OCI-LY3 (cell line): ENCODE measurements around the gene ARHGAP12.

ENCODE experiments used
- H2AFZ ChIP-seq: fragments of 200-600, 300-600 bp; shearing (Covaris generic); 2 replicates; pipeline ENCODE4 v1.6.0; 2014; ENCODE audit warnings: antibody characterized with exemption, low read depth, low read length
- H3K27ac ChIP-seq: fragments of 200-600, 300-600 bp; sonication (generic); 2 replicates; pipeline ENCODE4 v1.5.1; 2014; ENCODE audit warnings: mild to moderate bottlenecking, low read length, moderate library complexity, mixed read lengths
- H3K27me3 ChIP-seq: fragments of 200-600, 300-600 bp; sonication (generic); 2 replicates; pipeline ENCODE4 v1.6.1; 2014; ENCODE audit warnings: low read depth, low read length, mixed read lengths
- H3K36me3 ChIP-seq: fragments of 200-600, 300-600 bp; sonication (generic); replicated peaks from 2 replicates; pipeline ENCODE3; 2014; ENCODE audit warnings: low read depth, low read length, mixed read lengths
- H3K4me1 ChIP-seq: fragments of 300-600, 200-600 bp; sonication (generic); 2 replicates; pipeline ENCODE4 v1.6.1; 2014; ENCODE audit warnings: low read length, mixed read lengths
- H3K4me2 ChIP-seq: fragments of 200-600, 300-600 bp; sonication (generic); 2 replicates; pipeline ENCODE4 v1.6.1; 2014; ENCODE audit warnings: low read length, mixed read lengths
- H3K4me3 ChIP-seq: fragments of 300-600, 200-600 bp; sonication (generic); 2 replicates; pipeline ENCODE4 v1.5.1; 2014; ENCODE audit warnings: antibody characterized with exemption, mild to moderate bottlenecking, low read length, moderate library complexity
- H3K79me2 ChIP-seq: fragments of 300-600, 200-600 bp; shearing (Covaris generic); 2 replicates; pipeline ENCODE4 v1.6.1; 2014; ENCODE audit warnings: mild to moderate bottlenecking, low read length, mixed read lengths
- H3K9ac ChIP-seq: fragments of 300-600, 200-600 bp; shearing (Covaris generic); 2 replicates; pipeline ENCODE4 v1.6.0; 2014; ENCODE audit warnings: mild to moderate bottlenecking, low read length, moderate library complexity
- H3K9me3 ChIP-seq: fragments of 200-600, 300-600 bp; shearing (Covaris generic); 2 replicates; pipeline ENCODE4 v1.6.1; 2014; ENCODE audit warnings: low read length, mixed read lengths; ENCODE audit not compliant: insufficient read depth
- H4K20me1 ChIP-seq: fragments of 200-600, 300-600 bp; sonication (generic); 2 replicates; pipeline ENCODE4 v1.6.1; 2016; ENCODE audit warnings: low read length, mixed read lengths; ENCODE audit not compliant: insufficient read depth
- EZH2phosphoT487 ChIP-seq: fragments of 200-600 bp; shearing (Covaris generic); IDR thresholded peaks from 2 replicates; pipeline ENCODE4 v1.6.1; 2018; ENCODE audit warnings: antibody characterized with exemption, mixed run types, low read depth
- TF ChIP-seq, protein P1 (sequence below): fragments of 200-600, 300-600 bp; sonication (generic); IDR thresholded peaks from 2 replicates; pipeline ENCODE4 v1.5.1; 2014; ENCODE audit warnings: antibody characterized with exemption, low read length, low read depth

The ARHGAP12 gene

DNA sequence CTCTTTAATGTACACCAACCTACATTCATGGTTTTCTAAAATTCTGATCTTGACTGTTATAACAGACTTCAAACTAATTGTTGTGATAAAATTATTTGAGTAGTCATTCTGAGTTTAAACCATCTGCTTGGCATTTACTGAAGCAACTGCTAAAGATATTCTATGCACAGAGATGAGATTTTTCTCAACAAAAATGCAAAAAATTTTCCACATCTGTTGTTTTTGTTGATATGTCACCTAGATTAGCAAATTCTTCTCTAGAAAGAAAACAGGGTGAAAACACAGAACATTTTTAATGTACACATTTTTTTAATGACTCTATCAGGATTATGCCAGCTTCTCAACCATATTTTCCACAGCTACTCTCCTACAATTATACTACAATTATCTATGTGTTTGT lies 42.7 kb downstream of the ARHGAP12 start:
- no peaks in the 10 kb centered on the region for H3K27me3 ChIP-seq
- H3K36me3 ChIP-seq = no peaks in the 10 kb centered on the region
- H3K27ac ChIP-seq = no peak overlapping the region
- H3K79me2 ChIP-seq = no peaks in the 10 kb centered on the region
- H3K9me3 ChIP-seq = no peaks in the 10 kb centered on the region
- TF ChIP-seq, protein P1, sequence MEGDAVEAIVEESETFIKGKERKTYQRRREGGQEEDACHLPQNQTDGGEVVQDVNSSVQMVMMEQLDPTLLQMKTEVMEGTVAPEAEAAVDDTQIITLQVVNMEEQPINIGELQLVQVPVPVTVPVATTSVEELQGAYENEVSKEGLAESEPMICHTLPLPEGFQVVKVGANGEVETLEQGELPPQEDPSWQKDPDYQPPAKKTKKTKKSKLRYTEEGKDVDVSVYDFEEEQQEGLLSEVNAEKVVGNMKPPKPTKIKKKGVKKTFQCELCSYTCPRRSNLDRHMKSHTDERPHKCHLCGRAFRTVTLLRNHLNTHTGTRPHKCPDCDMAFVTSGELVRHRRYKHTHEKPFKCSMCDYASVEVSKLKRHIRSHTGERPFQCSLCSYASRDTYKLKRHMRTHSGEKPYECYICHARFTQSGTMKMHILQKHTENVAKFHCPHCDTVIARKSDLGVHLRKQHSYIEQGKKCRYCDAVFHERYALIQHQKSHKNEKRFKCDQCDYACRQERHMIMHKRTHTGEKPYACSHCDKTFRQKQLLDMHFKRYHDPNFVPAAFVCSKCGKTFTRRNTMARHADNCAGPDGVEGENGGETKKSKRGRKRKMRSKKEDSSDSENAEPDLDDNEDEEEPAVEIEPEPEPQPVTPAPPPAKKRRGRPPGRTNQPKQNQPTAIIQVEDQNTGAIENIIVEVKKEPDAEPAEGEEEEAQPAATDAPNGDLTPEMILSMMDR = no peak
- TF ChIP-seq EZH2phosphoT487 = no peak
- H4K20me1 ChIP-seq = no peaks in the 10 kb centered on the region
- H3K4me2 ChIP-seq = no peak overlapping the region
- H3K9ac ChIP-seq = no peak overlapping the region
- no peaks in the 10 kb centered on the region for H3K4me1 ChIP-seq
- no peak overlapping the region for H2AFZ ChIP-seq
- no peak overlapping the region for H3K4me3 ChIP-seq

DNA sequence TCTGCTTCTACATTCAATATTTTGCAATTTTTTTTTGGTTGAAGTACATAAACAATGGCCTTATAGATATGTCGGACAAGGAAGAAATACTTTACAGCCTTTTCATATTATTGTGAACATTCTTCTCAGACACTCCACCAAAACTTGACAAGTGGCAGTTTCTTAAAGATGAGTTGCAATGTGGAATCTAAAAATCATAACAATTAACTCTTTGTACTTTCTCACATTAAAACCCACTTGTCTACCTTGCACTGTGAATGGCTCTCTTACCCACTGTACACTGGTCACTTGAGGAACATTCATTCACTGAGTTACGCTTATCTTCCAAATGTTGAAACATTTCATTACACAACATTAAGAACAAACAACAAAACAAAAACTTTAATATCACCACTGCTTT lies 44.2 kb downstream of the ARHGAP12 start:
- Histone ChIP-seq H3K9ac (no peak overlapping the region), H3K9me3 (no peaks in the 10 kb centered on the region), H3K4me1 (no peaks in the 10 kb centered on the region), H2AFZ (no peak overlapping the region), H3K79me2 (no peaks in the 10 kb centered on the region), H3K4me2 (no peak overlapping the region), H3K4me3 (no peak overlapping the region), H3K36me3 (no peaks in the 10 kb centered on the region), H4K20me1 (no peaks in the 10 kb centered on the region), H3K27me3 (no peaks in the 10 kb centered on the region), H3K27ac (no peak overlapping the region)
- TF ChIP-seq, protein P1 = no peak
- no peak for TF ChIP-seq EZH2phosphoT487

DNA sequence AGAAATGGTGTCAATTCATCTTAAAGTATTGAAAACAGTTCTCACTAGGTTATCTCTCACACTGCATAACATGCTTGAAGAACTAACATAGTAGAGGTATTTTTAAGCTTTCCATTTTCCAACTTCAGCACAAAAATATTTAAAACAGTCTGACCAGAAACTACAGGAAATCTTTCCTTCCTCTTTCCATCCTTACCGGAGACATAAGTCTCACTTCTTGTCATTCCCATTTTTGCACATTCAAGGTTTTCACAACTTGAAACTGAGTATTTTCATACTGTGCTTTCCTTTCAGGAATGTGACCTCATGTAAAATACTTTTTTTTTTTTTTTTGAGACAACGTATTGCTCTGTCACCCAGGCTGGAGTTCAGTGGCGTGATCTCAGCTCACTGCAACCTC lies 45.2 kb downstream of the ARHGAP12 start:
- no peaks in the 10 kb centered on the region for H3K4me1 ChIP-seq
- H4K20me1 ChIP-seq = no peaks in the 10 kb centered on the region
- H3K4me3 ChIP-seq = no peak overlapping the region
- H3K4me2 ChIP-seq = no peak overlapping the region
- H3K27ac ChIP-seq = no peak overlapping the region
- H3K79me2 ChIP-seq = no peaks in the 10 kb centered on the region
- TF ChIP-seq, protein P1 = no peak
- TF ChIP-seq EZH2phosphoT487 = no peak
- H3K36me3 ChIP-seq = no peaks in the 10 kb centered on the region
- no peaks in the 10 kb centered on the region for H3K27me3 ChIP-seq
- no peak overlapping the region for H3K9ac ChIP-seq
- H2AFZ ChIP-seq = no peak overlapping the region
- no peaks in the 10 kb centered on the region for H3K9me3 ChIP-seq

DNA sequence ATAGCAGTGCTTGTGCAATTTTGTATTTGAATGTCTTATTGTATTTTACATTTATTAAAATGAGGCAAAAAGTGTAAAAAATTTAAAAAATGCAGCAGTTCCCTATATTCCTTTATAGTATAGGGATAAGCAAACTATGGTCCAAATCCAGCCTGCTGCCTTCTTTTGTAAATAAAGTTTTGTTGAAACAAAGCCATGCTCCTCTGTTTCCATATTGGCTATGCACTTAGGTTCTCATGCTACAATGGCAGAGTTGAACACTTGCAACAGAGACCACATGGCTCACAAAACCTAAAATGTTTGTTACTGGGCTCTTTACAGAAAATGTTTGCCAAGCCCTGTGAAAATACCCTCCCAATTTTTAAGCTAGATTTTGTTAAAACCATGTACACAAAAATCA lies 50.1 kb downstream of the ARHGAP12 start:
- no peak overlapping the region for H2AFZ ChIP-seq
- H4K20me1 ChIP-seq = no peaks in the 10 kb centered on the region
- no peaks in the 10 kb centered on the region for H3K27me3 ChIP-seq
- no peaks in the 10 kb centered on the region for H3K9me3 ChIP-seq
- no peak overlapping the region for H3K27ac ChIP-seq
- no peak overlapping the region for H3K4me2 ChIP-seq
- no peak for TF ChIP-seq EZH2phosphoT487
- TF ChIP-seq, protein P1 = no peak
- H3K4me1 ChIP-seq = peaks cover 16% of the 10 kb centered on the region
- H3K36me3 ChIP-seq = no peaks in the 10 kb centered on the region
- no peaks in the 10 kb centered on the region for H3K79me2 ChIP-seq
- no peak overlapping the region for H3K4me3 ChIP-seq
- H3K9ac ChIP-seq = no peak overlapping the region
